HepG2 (cell line): ENCODE results near the gene ZNF500. TPM values are rescaled to one million over a fixed set of nuclear protein-coding genes. Genes with fewer than 3 reads are reported as not detected.

ENCODE experiments used
- ARID2 ChIP-seq: sonication (generic); formaldehyde crosslinking; IDR thresholded peaks from 2 replicates; pipeline ENCODE4 v1.8.1; 2022; ENCODE audit warnings: mild to moderate bottlenecking, missing genetic modification reagents, borderline replicate concordance
- BCL6 ChIP-seq: IDR thresholded peaks from 2 replicates; pipeline ENCODE4 v1.6.1; 2016; ENCODE audit warnings: missing genetic modification reagents, missing compliant biosample characterization
- CENPT ChIP-seq: sonication (generic); formaldehyde crosslinking; IDR thresholded peaks from 2 replicates; pipeline ENCODE4 v1.8.0; 2022; ENCODE audit warnings: low read depth, mild to moderate bottlenecking, moderate library complexity, missing genetic modification reagents
- CHD2 ChIP-seq: IDR thresholded peaks from 2 replicates; pipeline ENCODE4 v1.6.1; 2011; ENCODE audit warnings: low read depth, low read length, improper control_type of control experiment
- DMAP1 ChIP-seq: IDR thresholded peaks from 2 replicates; pipeline ENCODE4 v1.6.1; 2016
- HNRNPLL ChIP-seq: fragments of 200-400 bp; formaldehyde crosslinking; IDR thresholded peaks from 2 replicates; pipeline ENCODE4 v1.6.1; 2017; ENCODE audit warnings: mild to moderate bottlenecking, low read depth, low read length; ENCODE audit not compliant: poor library complexity, severe bottlenecking
- KLF16 ChIP-seq, 2 experiments: sonication (generic) in 1 of 2; formaldehyde crosslinking in 1 of 2; IDR thresholded peaks; 2 replicates each; pipeline versions ENCODE4 v1.6.1 to v1.8.0; 2016 to 2023; ENCODE audit warnings: missing genetic modification reagents in 2 of 2, missing compliant biosample characterization in 1 of 2
- MBD4 ChIP-seq: IDR thresholded peaks from 2 replicates; pipeline ENCODE4 v1.6.1; 2012; ENCODE audit warnings: low read length, inconsistent platforms, borderline replicate concordance
- MXD3 ChIP-seq: IDR thresholded peaks from 2 replicates; pipeline ENCODE4 v1.6.1; 2016; ENCODE audit warnings: mild to moderate bottlenecking, missing biosample characterization, missing genetic modification reagents
- NFRKB ChIP-seq: fragments of 450-650 bp; IDR thresholded peaks from 2 replicates; pipeline ENCODE4 v1.6.1; 2017
- NFYB ChIP-seq: sonication (generic); formaldehyde crosslinking; IDR thresholded peaks from 2 replicates; pipeline ENCODE4 v1.4.0; 2020; ENCODE audit warnings: missing genetic modification reagents
- PRMT3 ChIP-seq: sonication (generic); formaldehyde crosslinking; IDR thresholded peaks from 2 replicates; pipeline ENCODE4 v1.8.1; 2022; ENCODE audit warnings: low read depth, mild to moderate bottlenecking, moderate library complexity, missing genetic modification reagents, borderline replicate concordance
- SOX5 ChIP-seq: IDR thresholded peaks from 2 replicates; pipeline ENCODE4 v1.6.1; 2016; ENCODE audit warnings: borderline replicate concordance
- TCF7 ChIP-seq: sonication (generic); IDR thresholded peaks from 2 replicates; pipeline ENCODE4 v1.6.1; 2016; ENCODE audit warnings: antibody characterized with exemption, low read depth
- TIGD3 ChIP-seq: sonication (generic); formaldehyde crosslinking; IDR thresholded peaks from 2 replicates; pipeline ENCODE4 v1.5.1; 2020; ENCODE audit warnings: mild to moderate bottlenecking, missing genetic modification reagents, borderline replicate concordance
- ZBTB44 ChIP-seq: sonication (generic); formaldehyde crosslinking; IDR thresholded peaks from 2 replicates; pipeline ENCODE4 v1.4.0; 2020; ENCODE audit warnings: missing genetic modification reagents
- ZMYM4 ChIP-seq: sonication (generic); formaldehyde crosslinking; IDR thresholded peaks from 2 replicates; pipeline ENCODE4 v1.8.1; 2023; ENCODE audit warnings: mild to moderate bottlenecking, missing genetic modification reagents
- ZNF180 ChIP-seq: sonication (generic); formaldehyde crosslinking; IDR thresholded peaks from 2 replicates; pipeline ENCODE4 v1.4.0; 2020; ENCODE audit warnings: low read depth, missing genetic modification reagents, borderline replicate concordance
- ZNF512B ChIP-seq: sonication (generic); formaldehyde crosslinking; IDR thresholded peaks from 2 replicates; pipeline ENCODE4 v1.5.1; 2020; ENCODE audit warnings: missing genetic modification reagents, mild to moderate bottlenecking, borderline replicate concordance
- ZNF558 ChIP-seq: sonication (generic); formaldehyde crosslinking; IDR thresholded peaks from 2 replicates; pipeline ENCODE4 v1.9.0; 2022; ENCODE audit warnings: mild to moderate bottlenecking, missing genetic modification reagents, borderline replicate concordance
- ZNF660 ChIP-seq: sonication (generic); formaldehyde crosslinking; IDR thresholded peaks from 2 replicates; pipeline ENCODE4 v1.5.1; 2020; ENCODE audit warnings: mild to moderate bottlenecking, low read depth, missing genetic modification reagents, borderline replicate concordance
- ZNF746 ChIP-seq: sonication (generic); formaldehyde crosslinking; IDR thresholded peaks from 2 replicates; pipeline ENCODE4 v1.8.0; 2022; ENCODE audit warnings: mild to moderate bottlenecking, missing genetic modification reagents
- ZNF891 ChIP-seq: sonication (generic); formaldehyde crosslinking; IDR thresholded peaks from 2 replicates; pipeline ENCODE4 v1.5.0; 2020; ENCODE audit warnings: mild to moderate bottlenecking, missing genetic modification reagents
- ZSCAN30 ChIP-seq: sonication (generic); formaldehyde crosslinking; IDR thresholded peaks from 2 replicates; pipeline ENCODE4 v1.5.0; 2020; ENCODE audit warnings: mild to moderate bottlenecking, missing genetic modification reagents
- polyA plus RNA-seq, 8 experiments: library from polyadenylated mRNA; depleted of rRNA in 3 of 8; stranded (reverse) in 7 of 8; unstranded in 1 of 8; fragments of >200 nt; fragmentation: Illumina TruSeq in 4 of 8; extraction: Trizol in 4 of 8; gene quantifications; 2 replicates each; pipeline versions ENCODE4 v1.2.1 to v1.2.3, GENCODE V29; 2011 to 2016; ENCODE audit warnings: low read depth in 4 of 8, missing spikeins in 1 of 8, mixed read lengths in 1 of 8; ENCODE audit not compliant: insufficient read depth in 1 of 8
- total RNA-seq, 5 experiments: library from RNA; depleted of rRNA; stranded (reverse); fragments of >200 nt; fragmentation: Illumina TruSeq; extraction: Trizol; gene quantifications; 2 replicates each; pipeline ENCODE4 v1.2.3, GENCODE V29; 2016; ENCODE audit warnings: low read depth in 1 of 5

The ZNF500 gene
- total and polyA plus RNA-seq, 2 of the 13 experiments (the other 11 are each of a cell fraction or from before 2014, with no cell fraction given), result 6.1 to 12.2 TPM

- TF ChIP-seq ZNF512B (CRISPR knock-in tag), result no peak
- TF ChIP-seq HNRNPLL, result peak; percentile 70
- TF ChIP-seq TIGD3 (CRISPR knock-in tag), result no peak
- no peak for TF ChIP-seq NFRKB
- peak; percentile 25; the same call in 1 of the 2 replicates for TF ChIP-seq BCL6
- peak; percentile 57 for TF ChIP-seq DMAP1 (CRISPR knock-in tag)
- TF ChIP-seq CHD2, result no peak
- TF ChIP-seq SOX5 (CRISPR knock-in tag), result no peak
- no peak for TF ChIP-seq PRMT3 (CRISPR knock-in tag)
- no peak for TF ChIP-seq MXD3 (CRISPR knock-in tag)
- TF ChIP-seq ZSCAN30 (CRISPR knock-in tag), result no peak
- no peak for TF ChIP-seq NFYB (CRISPR knock-in tag)
- TF ChIP-seq ZNF746 (CRISPR knock-in tag), result peak; percentile 66; the same call in 1 of the 2 replicates
- no peak for TF ChIP-seq ARID2 (CRISPR knock-in tag)
- no peak for TF ChIP-seq ZBTB44 (CRISPR knock-in tag)
- TF ChIP-seq ZNF180 (CRISPR knock-in tag), result no peak
- 0 out of 2 replicates have a peak, but pooled peaks have one; percentile 28 for TF ChIP-seq ZNF558
- TF ChIP-seq MBD4, result no peak
- no peak; the same call in 1 of the 2 replicates for TF ChIP-seq ZNF891 (CRISPR knock-in tag)
- TF ChIP-seq ZNF660 (CRISPR knock-in tag), result no peak
- TF ChIP-seq TCF7, result no peak
- TF ChIP-seq ZMYM4 (CRISPR knock-in tag), result no peak
- TF ChIP-seq CENPT, result no peak
- peak in 1 of 2 experiments; percentile 60; a peak in 1 of 4 replicates for TF ChIP-seq KLF16 (CRISPR knock-in tag; IDR thresholded peaks at IDR 0.05)
These were observed 35.1 kb upstream of the ZNF500 start, which contains the start of gene ROGDI (continued) for GRCh38 chr16:4801962-4802658.
